GM23338 (cell line): ENCODE data around the gene PPP1CA.

Experiments used
- CREB1 ChIP-seq: fragments of 250-450 bp; sonication (Bioruptor Pico); IDR thresholded peaks from 2 replicates; pipeline ENCODE4 v1.5.0; 2020; ENCODE audit warnings: low read depth, mild to moderate bottlenecking, moderate library complexity
- CTCF ChIP-seq, 2 experiments: fragments of 200-600 bp in 1 of 2; sonication (generic) in 1 of 2; conservative IDR thresholded peaks; 2 replicates each; pipeline versions ENCODE4 v1.5.1 to v1.6.1; 2016 to 2017; ENCODE audit warnings: antibody characterized with exemption in 2 of 2, low read depth in 2 of 2, mild to moderate bottlenecking in 2 of 2, moderate library complexity in 1 of 2
- ETS1 ChIP-seq: IDR thresholded peaks from 2 replicates; pipeline ENCODE4 v1.6.1; 2016; ENCODE audit warnings: antibody characterized with exemption
- EZH2 ChIP-seq: fragments of 200-600 bp; sonication (generic); IDR thresholded peaks from one replicate; pipeline ENCODE4 v1.8.0; 2017; ENCODE audit warnings: antibody characterized with exemption, mild to moderate bottlenecking, low read depth; ENCODE audit not compliant: unreplicated experiment
- EZH2phosphoT487 ChIP-seq: fragments of 200-600 bp; sonication (generic); IDR thresholded peaks from one replicate; pipeline ENCODE4 v1.8.1; 2018; ENCODE audit warnings: antibody characterized with exemption; ENCODE audit not compliant: unreplicated experiment
- JUNB ChIP-seq: IDR thresholded peaks from one replicate; pipeline ENCODE4 v1.6.1; 2016; ENCODE audit warnings: antibody characterized with exemption; ENCODE audit not compliant: unreplicated experiment
- NANOG ChIP-seq: IDR thresholded peaks from 2 replicates; pipeline ENCODE4 v1.6.1; 2016; ENCODE audit warnings: antibody characterized with exemption, borderline replicate concordance
- POLR2AphosphoS5 ChIP-seq: IDR thresholded peaks from 2 replicates; pipeline ENCODE4 v1.6.1; 2016; ENCODE audit warnings: antibody characterized with exemption, low read depth
- REST ChIP-seq: IDR thresholded peaks from one replicate; pipeline ENCODE4 v1.6.1; 2018; ENCODE audit warnings: antibody characterized with exemption; ENCODE audit not compliant: unreplicated experiment
- ZNF331 ChIP-seq: fragments of 250-450 bp; sonication (Bioruptor Pico); IDR thresholded peaks from 2 replicates; pipeline ENCODE4 v1.5.0; 2020; ENCODE audit warnings: low read depth, mild to moderate bottlenecking, moderate library complexity

GRCh38 chr11:67419325-67420049, 17.8 kb upstream of the PPP1CA start:
- TF ChIP-seq CTCF (conservative IDR thresholded peaks at IDR 0.05; ENCODE audit: low read depth in 2 of 2) (no peak), EZH2phosphoT487 (no peak), CREB1 (CRISPR knock-in tag) (no peak), EZH2 (no peak), REST (no peak), POLR2AphosphoS5 (no peak), NANOG (no peak), JUNB (no peak), ZNF331 (CRISPR knock-in tag) (no peak), ETS1 (no peak)
